Endometrial microvascular endothelial cells (primary cell): ENCODE results near the gene TGFBRAP1. TPM values are rescaled to one million over a fixed set of nuclear protein-coding genes. Genes with fewer than 3 reads are reported as not detected.

Source experiments
- in situ Hi-C: cut with HindIII; loops from 2 replicates; pipeline ENCODE4 v1.10.0; 2017; ENCODE audit warnings: low sequenced_read_pairs, low pct_unique_long_range_greater_than_20kb; ENCODE audit errors: inconsistent ontology term
- total RNA-seq: library from RNA; depleted of rRNA; stranded (reverse); fragments of >200 nt; gene quantifications from one replicate; pipeline ENCODE4 v1.2.3, GENCODE V29; 2015; ENCODE audit errors: inconsistent ontology term

Gene TGFBRAP1
- total RNA-seq, 1 donor from 2014 or later: 29.0 TPM

- in situ Hi-C loops: no loop called here
Observed at GRCh38 chr2:105294046-105294445, 35.5 kb downstream of the TGFBRAP1 start.

DNA sequence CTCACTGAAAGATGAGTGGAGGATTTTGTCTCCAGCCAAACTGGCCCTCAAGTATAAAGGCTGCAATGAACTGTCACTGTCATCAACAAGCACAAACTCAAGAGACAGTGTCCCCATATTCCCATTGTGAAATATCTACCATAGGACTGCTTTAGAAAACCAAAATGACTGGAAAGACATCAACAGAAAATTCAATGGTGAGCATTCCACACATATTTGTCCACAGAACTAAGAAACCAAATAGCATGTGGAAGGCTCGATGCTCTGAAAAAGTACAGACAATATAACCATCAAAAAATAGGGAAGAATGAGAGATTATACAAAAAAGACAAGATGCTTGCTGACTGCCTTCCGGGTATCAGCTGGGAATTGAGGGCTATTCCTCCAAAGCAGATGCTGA is 37.6 kb downstream of the TGFBRAP1 start:
- in situ Hi-C loops: no loop called here

- in situ Hi-C loops: no loop called here
Observed at GRCh38 chr2:105290981-105291660, 38.4 kb downstream of the TGFBRAP1 start.

- in situ Hi-C loops: no loop called here
Observed at GRCh38 chr2:105288133-105288532, 41.4 kb downstream of the TGFBRAP1 start.

- in situ Hi-C loops: no loop called here
Observed at GRCh38 chr2:105287692-105288091, 41.8 kb downstream of the TGFBRAP1 start.

- in situ Hi-C loops: no loop called here
Observed at GRCh38 chr2:105283532-105283931, 46.0 kb downstream of the TGFBRAP1 start.

GRCh38 chr2:105280281-105280680 is 49.3 kb downstream of the TGFBRAP1 start:
- in situ Hi-C loops: no loop called here

- in situ Hi-C loops: no loop called here
Observed at GRCh38 chr2:105279126-105279525, 50.4 kb downstream of the TGFBRAP1 start.

- in situ Hi-C loops: no loop called here
Observed at GRCh38 chr2:105278654-105279053, 50.9 kb downstream of the TGFBRAP1 start.

DNA sequence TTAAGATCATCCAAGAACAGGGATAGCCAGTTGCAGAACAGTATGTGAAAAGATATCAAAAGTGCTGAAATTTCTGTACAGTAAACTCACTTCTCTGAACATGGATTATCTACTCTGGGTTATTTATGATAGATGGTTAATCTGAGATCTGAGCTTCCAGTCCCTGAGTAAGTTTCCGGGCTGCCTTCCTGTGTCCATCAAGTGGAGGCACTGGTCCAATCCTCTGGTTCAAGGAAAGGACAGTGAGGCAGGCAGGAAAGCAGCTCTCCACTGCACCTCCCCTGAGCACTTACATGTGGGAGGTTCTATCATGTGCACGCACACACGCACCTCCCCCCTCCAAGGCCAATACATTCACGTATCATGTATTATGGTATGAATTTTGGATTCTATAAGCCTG is 55.5 kb downstream of the TGFBRAP1 start:
- in situ Hi-C loops: no loop called here

GRCh38 chr2:105272176-105272575 is 57.4 kb downstream of the TGFBRAP1 start:
- in situ Hi-C loops: no loop called here

GRCh38 chr2:105271393-105272045 is 58.0 kb downstream of the TGFBRAP1 start:
- in situ Hi-C loops: no loop called here

DNA sequence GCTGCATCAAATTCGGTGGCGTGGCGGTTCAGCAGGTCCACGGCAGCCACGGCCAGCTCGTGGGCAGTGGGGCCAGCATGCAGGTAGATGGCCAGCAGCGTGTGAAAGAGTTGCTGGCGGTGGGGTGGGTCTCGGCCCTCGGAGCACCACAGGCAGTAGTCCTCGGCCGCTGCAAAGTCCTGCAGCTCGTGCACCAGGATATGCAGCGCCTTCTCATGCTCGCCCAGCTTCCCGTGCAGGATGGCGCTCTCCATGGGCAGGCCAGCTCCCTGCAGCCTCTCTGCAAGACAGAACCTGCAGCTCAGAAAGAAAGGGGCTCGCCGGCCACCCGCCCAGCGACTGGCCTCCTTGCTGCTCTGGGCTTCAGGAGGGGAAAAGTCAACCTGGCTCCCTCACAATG is 60.1 kb downstream of the TGFBRAP1 start:
- in situ Hi-C loops: no loop called here

DNA sequence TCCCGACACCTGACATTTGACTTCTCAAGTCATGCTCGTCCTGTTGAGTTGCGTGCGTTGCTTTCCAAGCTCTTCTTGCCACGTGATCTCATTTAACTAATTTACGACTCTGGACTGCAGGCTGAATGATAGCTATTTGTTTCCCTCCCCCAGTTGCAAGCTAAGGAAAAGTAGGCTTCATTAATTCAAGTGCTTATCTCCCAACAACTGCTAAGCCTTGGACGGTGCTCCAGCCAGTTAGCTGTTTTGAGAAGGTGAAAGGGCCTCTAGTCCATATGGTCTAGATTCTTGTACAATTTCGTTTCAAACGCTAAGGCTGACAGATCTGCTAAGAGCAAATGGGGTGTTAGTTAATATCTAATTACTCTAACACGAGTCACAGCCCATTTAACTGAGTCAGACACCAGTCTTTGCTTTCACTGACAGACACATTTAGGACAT is 66.9 kb downstream of the TGFBRAP1 start:
- in situ Hi-C loops: no loop called here

DNA sequence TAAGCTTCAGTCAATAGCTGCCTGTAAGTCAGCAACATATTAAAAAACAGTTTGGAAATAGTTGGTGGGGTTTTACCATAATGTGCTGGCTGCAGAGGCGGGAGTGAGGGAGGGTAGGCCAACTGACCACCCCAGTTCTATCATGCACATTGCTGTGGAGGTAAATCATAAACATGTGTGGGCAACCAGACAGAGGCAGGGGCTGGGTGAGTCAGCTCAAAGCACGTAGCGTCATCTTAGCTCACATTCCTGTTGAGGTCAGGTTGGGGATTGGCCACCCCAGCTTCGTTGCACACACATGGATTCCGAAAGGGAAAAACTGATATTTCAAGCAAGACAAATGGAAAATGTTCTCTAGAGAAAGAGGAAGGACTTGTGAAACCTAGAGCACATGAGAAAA is 68.5 kb downstream of the TGFBRAP1 start:
- in situ Hi-C loops: no loop called here

DNA sequence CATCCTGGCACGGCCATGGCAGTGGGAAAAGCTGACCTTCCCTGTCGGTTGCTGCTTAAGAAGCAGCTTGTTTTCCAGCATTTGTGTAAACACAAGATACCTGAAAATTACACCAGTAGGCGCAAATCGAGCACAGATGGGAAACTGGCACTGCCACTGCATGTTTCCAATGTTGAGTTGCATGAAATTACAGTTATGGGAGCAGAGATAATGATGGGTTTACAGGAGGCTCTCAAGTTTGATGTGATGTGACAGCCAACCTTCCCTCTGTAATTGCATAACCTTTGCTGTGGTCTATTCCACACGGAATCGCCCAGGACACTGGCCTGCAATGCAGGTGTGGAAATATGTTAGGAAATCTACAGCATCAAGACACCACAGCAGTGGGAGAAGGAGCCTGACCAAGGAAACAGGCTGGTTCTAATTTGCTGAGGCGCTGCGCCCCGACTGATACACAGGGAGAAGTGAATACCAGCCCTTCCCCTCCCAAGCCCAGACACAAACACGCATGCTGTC is 70.6 kb downstream of the TGFBRAP1 start:
- in situ Hi-C loops: no loop called here

GRCh38 chr2:105257981-105258380 is 71.6 kb downstream of the TGFBRAP1 start:
- in situ Hi-C loops: no loop called here

- in situ Hi-C loops: no loop called here
Observed at GRCh38 chr2:105256431-105257047, 73.0 kb downstream of the TGFBRAP1 start.

DNA sequence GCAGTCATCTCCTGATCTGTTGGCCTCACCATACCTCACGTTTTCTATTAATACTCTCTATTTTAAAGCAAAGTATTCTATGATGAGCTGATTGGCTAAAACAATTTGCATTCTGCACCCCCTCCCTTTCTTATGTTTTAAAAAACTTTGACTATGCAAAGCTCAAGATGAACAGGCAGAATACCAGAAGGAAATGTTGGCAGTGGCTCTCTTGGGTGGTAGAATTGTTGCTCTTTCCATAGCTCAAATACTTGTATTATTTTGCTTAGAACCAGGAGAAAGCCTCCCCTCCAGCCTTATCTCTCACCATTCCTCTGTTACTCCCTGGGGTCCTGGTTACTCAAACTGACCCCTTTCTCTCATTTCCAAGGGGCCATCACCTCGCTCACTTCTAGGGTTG is 73.6 kb downstream of the TGFBRAP1 start:
- in situ Hi-C loops: no loop called here
